Stimulated activated CD4-positive, alpha-beta T cell treated with anti-CD3 and anti-CD28 coated beads, TNF-alpha, amount 100 ng/mL, for 24 hours (primary cell): ENCODE data around the gene OTULINL.

Experiments
- DNase-seq, 3 experiments: peaks; one replicate each; pipeline ENCODE4 v3.0.0-alpha.2; 2020; ENCODE audit warnings: low read depth in 3 of 3

The OTULINL gene

DNA sequence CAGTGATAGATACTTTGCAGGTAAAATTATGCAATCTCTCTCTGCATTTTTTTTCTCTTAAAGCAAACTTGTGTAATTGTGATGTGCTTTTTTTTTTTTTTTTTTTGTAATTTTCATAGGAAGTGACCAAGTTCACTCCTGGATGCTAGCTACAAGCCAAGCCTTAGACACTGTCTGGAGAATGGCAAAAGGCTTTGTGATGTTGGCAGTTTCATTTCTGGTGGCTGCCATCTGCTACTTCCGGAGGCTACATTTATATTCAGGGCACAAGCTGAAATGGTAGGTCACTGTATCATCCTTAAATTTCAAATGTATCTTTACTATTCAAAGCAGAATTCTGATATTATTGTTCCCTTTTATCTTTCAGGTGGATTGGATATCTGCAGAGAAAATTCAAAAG lies 19.3 kb downstream of the OTULINL start:
- DNase-seq: no peak

DNA sequence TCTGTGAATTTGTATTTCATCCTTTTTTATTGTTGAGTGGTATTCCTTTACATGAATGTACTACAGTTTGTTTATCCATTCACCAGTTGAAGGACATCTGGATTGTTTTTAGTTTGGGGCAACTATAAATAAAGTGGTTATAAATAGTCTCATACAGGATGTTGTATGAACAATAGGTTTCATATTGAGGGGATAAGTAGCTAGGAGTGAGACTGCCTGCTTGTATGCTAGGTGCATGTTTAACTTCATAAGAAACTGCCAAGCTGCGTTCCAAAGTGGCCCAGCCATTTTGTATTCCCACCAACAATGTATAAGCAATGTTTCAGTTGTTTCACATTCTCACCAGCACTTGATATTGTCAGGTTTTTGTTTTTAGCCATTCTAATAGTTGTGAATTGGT lies 21.5 kb downstream of the OTULINL start:
- no peak for DNase-seq

DNA sequence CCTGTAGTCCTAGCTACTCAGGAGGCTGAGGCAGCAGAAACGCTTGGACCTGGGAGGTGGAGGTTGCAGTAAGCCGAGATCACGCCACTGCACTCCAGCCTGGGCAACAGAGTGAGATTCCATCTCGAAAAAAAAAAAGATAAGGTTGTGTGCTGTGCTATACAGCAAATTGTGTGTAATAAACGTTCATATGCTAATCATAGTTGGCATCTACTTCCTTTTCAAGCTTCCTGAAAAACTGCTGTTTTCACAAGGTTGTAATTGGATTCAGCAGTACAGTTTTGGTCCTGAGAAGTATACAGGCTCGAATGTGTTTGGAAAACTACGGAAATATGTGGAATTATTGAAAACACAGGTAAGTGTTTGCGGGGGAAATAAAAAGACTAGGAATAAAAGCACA lies 25.5 kb downstream of the OTULINL start:
- no peak for DNase-seq

DNA sequence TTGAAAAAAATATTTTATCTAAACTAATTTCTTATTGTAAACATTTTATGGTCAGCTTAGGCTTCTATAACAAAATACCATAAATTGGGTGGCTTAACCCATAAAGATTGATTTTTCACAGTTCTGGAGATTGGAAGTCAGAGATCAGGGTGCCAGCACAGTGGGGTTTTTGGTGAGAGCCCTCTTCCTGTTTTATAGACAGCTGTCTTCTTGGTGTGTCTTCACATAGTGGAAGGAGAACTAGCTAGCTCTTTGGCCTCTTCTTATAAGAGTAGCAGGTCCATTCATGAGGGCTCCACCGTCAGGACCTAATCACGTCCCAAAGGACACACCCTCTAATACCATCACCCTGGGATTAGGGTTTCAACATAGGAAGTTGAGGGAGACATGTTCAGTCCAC lies 26.6 kb downstream of the OTULINL start:
- no peak for DNase-seq

DNA sequence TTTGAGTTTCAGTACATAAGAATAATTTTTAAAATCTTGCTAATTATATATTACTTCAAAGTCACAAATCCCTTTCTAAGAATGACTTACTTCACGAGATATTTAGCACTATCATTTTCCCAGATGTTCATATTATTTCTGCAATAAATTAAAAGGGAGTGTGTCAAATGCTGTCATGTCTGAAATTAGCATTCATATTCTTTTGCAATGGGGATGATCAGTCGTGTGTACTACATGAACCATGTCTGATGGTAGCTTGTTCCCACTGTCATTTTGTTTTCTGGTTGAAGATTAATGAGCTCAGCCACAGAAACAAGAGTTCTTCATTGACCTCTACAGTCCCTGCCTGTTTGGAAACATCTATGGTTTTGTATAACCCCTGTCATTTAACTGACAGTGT lies 30.1 kb downstream of the OTULINL start:
- DNase-seq: no peak

DNA sequence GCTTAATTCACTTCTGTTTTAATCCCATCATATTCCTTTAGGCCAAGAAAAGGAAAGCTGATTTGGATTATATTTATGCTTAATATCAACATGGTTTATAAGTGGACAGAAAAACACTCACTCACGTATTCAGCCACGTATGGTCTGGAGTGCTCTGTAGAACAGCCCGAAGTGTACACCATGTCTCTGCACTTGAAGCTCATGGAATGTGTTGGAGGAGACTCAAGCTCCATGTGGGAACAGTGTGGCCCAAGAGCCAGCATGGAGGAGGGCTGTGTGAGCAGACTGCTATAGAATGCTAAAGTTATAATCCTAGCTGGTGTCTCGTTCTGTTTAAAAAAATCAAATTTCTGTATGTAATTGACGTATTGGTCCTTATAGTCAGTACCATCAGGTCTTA lies 32.9 kb downstream of the OTULINL start:
- DNase-seq: no peak

DNA sequence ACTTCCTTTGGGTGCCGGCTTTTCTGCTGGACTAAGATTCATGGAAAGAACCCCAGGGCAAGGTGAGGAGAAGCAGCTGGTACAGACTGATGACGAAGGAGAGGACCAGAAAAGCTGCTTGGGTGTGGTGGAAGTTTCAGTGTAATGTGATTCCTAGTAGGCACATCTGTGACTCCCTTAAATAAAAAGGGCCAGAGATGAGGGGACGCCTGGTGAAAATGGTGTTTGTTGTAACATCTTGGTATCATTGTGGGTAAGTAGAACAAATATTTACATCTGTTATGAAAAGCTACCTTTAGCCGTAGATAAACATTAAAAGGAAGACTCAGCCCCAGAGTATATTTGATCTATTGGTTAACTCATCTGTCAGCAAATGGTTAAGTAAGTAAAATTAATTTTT lies 33.8 kb downstream of the OTULINL start:
- DNase-seq: no peak

DNA sequence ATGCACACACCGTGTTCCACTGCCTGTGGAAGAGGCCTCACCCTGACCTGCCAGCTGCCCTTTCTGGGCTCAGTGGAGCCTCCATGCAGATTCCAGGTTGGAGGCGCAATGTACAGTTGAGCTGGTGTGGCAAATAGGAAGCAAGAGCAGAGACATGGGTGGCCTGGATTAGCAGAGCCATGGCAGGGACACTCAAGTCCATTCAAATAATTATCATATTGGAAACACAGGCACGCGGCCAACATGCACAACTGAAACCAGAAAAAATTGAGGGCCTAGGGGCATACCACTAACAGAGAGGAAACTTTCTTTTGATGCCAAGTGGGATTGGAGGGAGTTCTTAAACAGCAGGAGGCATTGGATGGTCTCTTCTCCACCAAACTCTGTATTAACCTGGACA lies 35.8 kb downstream of the OTULINL start:
- no peak for DNase-seq

DNA sequence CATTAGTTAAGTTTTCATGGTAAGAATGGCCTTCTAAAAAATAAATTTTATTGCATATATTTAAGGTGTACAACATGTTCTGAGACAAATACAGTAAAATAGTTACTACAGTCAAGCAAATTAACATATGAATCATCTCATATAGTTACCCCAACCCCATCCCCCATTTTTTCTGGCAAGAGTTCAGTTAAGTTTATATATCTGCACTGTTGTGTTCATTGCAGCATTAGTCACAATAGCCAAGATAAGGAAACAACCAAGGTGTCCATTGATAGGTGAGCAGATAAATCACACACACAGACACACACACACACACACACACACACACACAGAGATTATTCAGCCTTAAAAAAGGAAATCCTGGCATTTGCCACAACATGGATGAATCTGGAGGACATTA lies 45.7 kb downstream of the OTULINL start:
- DNase-seq: no peak

DNA sequence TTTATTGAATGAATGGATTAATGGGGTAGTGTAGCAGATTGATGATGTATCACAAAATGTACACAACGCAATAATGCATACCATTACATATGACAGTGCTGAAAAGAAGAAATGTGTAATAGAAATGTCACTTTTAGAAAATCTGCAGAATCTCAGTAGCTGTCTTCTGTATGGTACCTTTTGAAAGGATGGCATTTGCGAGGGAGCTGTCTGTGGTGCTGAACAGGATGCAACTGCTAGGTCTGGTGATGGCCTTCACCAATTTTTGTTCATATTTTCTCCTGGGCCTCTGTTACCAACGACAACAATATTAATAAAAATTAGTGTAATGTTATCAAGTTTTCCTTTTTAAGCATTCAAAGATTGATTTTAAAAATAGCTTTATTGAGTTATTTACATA lies 46.8 kb downstream of the OTULINL start:
- DNase-seq: peak in 2 of 3 experiments; percentile 19 to 39

DNA sequence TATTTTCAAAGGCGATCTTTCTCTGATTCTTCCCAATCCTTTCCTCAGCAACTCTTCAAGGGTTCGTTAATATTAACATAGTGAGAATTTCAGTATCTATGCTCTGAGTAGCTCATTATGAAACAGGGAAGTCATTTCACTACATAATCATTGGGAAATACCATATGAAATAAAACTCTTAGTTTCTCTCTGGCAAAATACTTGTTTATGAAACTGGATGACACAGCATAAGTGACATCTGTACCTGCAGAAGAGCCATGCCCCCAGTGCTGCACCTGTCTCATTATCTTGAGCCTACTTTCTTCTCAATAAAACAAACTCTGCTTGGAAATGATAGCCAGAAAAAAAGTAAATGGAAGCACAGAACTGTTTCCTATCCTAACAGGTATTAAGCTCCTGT lies 49.1 kb downstream of the OTULINL start:
- no peak for DNase-seq

DNA sequence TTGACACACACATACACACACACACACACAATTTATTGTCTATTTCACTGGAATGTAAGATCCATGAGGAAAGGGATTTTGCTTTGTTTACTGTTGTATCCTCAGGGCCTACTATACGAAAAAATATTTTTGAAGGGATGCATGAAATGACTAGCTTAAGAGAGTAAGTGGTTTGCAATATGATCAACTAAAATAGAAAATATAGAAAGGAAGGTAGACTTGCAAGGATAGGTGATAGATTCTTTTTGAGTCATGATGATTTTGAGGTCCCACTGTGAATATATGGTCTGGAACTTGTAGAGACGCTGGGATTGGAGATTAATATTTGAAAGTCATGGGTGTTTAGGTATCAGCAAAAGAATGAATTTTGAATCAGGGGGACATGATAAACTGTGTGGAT lies 54.1 kb downstream of the OTULINL start:
- DNase-seq: no peak

DNA sequence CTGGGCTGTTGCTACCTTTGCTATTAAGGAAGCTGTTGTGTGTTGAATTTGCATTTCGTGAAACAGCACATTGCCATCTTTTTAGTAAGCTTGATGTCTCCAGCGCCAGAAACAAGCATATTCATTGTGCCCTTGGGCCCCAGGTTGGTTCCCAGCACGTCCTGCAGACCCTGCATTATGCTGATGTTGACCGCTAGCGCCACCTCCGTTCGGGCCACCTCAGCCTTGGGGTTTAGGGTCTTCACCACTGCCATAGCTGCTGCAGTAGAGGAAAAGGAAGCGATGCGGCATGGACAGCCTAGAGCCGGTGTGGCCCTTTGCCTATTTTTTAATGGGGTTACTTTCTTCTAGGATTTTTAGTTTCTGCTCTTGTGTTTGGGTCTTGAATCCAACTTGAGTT lies 59.2 kb downstream of the OTULINL start:
- no peak for DNase-seq

DNA sequence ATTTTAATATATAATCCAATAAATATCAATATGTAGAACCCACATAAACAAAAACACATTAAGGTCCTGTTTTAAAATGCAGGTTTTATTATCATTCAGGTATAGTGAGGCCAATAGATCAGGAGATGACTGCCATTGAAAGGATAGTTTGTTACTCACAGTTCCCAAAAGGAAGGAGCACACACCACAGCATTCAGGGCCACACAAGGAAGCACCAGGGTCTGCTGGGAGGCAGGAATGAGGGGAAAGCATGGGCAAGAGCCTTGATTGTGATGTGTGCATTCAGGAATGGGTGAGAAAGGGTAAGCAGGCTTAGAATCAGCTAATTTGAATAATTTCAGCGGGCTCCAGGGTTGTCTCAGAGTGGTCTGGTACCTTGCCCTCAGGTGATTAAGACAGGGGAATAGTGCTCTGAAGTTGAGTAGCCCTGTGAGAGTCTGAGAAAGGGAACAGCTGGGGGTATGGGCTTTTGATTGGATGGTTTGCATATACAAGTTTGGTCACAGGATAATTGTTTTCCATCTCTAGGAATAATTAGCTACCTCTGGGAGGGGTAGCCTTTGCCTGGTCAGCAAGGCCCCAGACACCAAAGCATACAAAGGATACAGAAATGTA lies 63.1 kb downstream of the OTULINL start:
- DNase-seq: no peak

DNA sequence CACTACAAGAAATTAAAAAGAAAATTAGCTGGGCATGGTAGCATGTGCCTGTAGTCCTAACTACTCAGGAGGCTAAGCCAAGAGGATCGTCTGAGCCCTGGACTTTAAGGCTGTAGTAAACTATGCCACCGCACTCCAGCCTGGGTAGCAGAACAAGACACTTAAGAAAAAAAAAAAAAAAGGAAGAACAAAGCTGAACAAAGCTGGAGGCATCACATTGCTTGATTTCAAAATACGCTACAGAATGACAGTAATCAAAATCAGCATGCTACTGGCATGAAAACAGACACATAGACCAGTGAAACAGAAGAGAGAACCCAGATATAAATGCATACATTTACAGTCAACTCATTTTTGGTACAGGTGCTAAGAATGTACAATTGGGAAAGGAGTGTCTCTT lies 68.5 kb downstream of the OTULINL start:
- no peak for DNase-seq

DNA sequence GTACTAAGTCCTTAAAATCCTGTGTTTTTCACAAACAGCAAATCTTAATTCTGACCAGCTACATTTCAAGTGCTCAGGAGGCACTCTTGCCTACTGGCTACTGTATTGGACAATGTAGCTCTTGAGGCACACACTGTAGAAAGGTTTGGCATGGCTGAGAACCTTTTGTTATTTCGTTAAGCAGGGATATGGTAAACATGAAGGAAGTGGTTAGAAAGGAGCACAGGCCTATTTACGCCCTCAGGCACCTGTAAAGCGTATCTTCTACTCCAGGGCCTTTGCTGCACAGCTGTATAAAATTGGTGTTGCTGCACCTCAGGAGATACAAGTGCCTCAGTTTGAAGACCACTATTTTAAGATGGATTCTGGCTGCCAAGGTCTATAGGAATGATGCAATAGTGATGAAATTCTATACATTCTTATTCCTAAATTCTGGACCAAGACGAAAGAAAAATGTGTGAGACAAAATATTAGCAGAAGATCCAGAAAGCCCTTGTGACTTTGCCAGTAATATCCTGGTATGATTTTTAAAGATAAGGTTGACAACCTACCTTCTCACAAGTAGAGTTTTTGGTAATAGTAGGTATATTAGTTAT lies 73.7 kb downstream of the OTULINL start:
- DNase-seq: no peak

DNA sequence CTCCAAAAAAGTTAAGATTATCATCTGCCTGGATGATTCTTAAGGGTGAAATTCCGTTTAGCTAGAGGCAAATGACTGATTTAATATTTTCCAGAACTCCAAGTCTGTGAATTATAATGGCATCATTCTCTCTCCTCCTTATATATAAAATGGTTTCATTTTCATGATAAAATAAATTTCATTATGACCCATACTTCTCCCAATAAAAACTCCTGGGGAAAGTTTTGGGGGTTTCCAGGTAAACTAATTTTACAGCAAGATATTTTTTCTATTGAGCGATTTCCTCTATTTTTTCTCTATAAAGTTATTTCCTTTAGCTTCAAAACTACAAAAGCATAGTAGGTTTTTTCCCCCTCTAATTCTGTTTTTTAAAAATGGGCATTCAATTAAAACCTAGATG lies 75.3 kb downstream of the OTULINL start:
- DNase-seq: no peak

DNA sequence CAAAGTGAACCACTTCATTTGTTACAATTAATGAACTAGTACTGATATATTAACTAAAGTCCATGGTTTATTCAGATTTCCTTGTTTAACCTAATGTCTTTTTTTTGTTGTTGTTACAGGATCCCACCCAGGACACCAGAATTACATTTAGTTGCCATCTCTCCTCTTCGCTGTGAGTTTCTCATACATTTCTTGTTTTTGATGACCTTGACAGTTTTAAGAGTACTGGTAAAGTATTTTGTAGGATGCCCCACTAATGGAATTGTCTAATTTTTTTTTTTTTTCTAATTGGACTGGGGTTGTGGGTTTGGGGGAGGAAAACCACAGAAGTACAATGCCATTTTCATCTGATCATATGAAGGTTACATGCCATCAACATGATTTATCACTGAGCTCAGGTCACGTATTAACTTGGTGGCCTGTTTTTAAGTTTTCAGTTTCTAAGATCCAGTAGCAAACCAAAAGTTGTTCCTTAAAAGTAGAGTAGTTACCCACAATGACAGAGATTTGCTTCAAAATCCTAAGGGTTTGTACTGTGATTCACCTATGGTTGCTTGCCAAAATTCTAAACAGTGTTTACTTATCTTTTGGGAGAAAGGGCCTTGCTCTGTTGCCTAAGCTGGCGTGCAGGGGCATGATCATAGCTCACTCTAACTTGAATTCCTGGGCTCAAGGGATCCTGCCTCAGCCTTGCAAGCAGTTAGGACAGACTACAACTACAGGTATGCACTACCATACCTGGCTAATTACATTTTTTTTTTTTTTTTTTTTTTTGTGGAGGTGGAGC lies 78.4 kb downstream of the OTULINL start:
- no peak for DNase-seq

DNA sequence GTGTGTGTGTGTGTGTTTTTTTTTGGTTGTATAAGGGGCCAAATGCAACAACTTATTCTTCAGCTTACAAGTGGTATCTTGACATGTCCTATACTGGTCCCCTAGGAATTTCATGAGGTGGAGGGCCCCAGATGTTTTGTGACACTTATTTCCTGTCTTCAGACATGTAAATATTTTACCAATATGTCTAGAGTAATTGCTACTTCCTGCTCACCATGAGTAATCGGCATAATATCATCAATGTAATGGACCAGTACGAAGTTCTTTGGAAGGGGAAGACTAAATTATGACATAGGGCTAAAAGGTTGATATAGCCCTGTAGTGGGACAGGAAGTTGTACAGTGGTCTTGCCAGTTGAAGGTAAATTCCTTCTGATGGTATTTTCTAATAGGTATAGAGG lies 79.2 kb downstream of the OTULINL start:
- DNase-seq: no peak
